Stimulated activated CD4-positive, alpha-beta T cell treated with anti-CD3 and anti-CD28 coated beads, Interleukin-1b, Interleukin-23, amount 100 ng/mL, for 1 hour (primary cell): ENCODE data around the gene ST14.
A peak's percentile ranks its signal among the peaks of the same experiment; 100 is the strongest.

Experiments used
- DNase-seq, 2 donors: peaks; one replicate each; pipeline ENCODE4 v3.0.0-alpha.2; 2020; ENCODE audit warnings: low read depth in 2 of 2

ST14 gene

DNA sequence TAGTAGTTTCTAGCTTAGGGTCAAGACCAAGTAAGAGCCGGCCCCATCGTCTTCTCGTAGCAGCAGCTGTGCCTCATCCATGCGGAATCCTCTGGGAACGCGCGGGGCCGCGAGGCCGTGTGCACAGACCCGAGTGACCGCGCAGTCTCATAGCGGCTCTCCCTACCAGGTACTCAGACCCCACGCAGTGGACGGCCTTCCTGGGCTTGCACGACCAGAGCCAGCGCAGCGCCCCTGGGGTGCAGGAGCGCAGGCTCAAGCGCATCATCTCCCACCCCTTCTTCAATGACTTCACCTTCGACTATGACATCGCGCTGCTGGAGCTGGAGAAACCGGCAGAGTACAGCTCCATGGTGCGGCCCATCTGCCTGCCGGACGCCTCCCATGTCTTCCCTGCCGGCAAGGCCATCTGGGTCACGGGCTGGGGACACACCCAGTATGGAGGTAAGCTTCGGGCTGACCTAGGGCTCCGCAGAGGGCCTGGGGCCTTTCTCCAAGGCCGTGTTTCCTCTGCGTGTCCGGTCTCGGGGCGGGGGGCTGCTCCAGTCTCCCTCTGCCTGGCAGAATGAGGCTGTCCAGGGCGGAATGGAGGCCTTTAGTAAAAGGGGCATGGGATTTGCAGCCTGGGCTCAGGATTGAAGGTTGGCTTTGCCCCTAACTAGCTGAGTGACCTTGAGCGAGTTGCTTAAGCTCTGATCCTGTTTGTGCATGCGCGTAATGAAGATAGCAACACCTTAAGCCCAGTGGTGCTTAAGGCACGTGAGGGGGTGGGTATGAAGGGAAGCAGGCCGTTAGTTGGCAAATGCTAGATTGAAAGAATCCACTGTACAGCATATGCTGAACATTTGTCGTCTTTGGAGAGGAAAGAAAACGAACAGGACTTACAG lies 48.9 kb downstream of the ST14 start:
- no peak for DNase-seq

DNA sequence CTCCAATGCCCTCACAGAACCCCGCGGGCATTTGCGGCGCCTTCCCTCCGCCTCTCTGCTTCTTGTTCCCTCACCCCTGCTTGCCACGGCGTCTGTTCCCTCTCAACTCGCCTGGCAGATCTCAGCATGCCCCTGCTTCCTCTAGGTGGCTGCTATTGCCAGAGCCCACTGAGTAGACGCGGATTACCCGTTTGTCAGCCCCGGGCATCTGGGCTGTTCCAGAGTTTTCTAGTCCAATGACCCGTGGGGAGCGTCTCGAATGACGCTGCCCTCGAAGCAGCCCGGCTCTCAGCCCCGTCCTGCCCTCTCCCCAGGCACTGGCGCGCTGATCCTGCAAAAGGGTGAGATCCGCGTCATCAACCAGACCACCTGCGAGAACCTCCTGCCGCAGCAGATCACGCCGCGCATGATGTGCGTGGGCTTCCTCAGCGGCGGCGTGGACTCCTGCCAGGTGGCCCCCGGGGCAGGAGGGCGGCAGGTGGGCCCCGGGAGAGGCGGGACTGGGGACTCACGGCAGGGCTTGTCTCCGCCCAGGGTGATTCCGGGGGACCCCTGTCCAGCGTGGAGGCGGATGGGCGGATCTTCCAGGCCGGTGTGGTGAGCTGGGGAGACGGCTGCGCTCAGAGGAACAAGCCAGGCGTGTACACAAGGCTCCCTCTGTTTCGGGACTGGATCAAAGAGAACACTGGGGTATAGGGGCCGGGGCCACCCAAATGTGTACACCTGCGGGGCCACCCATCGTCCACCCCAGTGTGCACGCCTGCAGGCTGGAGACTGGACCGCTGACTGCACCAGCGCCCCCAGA lies 49.7 kb downstream of the ST14 start:
- no peak for DNase-seq

DNA sequence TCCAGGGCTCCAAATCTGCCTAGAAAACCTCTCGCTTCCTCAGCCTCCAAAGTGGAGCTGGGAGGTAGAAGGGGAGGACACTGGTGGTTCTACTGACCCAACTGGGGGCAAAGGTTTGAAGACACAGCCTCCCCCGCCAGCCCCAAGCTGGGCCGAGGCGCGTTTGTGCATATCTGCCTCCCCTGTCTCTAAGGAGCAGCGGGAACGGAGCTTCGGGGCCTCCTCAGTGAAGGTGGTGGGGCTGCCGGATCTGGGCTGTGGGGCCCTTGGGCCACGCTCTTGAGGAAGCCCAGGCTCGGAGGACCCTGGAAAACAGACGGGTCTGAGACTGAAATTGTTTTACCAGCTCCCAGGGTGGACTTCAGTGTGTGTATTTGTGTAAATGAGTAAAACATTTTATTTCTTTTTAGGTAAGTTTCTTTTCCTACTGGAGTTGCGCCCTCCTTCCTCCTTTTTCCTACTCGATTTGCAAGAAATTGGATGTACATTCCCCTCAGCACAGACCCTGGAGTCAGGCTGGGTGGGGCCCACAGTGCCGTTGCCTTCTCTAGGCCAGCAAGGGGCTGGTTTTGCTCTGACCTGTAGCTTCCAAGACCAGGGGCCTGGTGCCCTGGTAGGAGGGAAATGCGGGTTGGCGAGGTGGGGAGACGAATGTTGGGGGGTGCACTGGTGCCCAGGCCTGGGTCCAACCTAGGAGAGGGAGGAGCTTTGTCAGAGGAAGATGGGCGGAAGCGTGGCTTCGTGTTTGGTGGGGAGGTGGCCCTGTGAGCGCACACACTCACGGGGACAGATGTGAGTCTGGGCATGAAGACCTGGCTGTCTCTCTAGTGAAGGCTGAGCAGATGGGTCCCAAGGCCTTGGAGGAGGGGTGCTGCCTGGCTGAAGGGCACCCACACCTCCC lies 50.6 kb downstream of the ST14 start:
- no peak for DNase-seq

DNA sequence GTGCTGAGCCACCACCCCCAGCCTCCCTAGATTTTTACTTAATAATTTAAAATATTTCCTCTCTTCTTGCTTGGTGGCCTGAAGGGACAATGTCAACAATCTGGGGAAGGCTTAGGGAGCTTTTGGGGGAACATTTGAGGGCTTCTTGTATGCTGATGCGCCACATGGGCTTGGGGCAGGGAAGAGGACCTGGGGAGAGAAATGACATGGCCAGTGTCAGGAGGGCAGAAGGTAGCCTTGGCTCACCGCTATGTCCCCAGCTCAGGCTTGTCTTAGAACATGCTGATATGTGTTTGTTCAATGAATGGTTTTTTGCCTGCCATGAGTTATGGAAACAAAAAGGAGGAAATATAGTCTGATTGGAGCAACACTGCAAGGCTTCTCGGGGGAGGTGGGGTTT lies 51.6 kb downstream of the ST14 start:
- no peak for DNase-seq

DNA sequence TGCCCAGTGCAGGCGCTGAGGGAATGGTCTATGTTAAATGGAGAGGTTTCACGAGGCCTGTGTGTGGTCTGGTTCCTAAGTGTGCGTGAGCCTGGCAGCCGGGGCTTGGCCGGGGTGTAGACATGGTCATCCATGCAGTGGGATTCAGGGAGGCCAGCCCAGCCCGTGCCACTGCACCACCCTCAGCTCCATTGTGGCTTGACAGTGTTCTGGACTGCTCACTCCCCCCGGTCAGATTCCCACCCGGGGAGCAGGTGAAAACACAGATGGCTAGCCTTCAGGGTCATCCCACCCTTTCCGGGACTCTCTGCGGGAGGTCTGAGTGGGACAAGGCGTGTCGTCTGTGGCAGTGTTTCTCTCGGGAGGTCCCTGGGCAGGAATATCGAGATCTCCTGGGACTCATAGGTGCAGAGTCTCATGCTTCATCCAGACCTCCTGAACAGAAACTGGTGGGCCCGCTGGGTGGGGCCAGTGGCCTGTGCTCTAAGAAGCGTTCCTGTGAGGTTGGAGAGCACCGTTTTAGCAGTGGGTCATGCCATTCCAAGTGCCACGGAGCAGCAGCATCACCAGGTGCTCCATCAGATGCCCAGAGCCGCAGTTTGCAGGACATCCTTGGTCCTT lies 52.3 kb downstream of the ST14 start:
- no peak for DNase-seq

DNA sequence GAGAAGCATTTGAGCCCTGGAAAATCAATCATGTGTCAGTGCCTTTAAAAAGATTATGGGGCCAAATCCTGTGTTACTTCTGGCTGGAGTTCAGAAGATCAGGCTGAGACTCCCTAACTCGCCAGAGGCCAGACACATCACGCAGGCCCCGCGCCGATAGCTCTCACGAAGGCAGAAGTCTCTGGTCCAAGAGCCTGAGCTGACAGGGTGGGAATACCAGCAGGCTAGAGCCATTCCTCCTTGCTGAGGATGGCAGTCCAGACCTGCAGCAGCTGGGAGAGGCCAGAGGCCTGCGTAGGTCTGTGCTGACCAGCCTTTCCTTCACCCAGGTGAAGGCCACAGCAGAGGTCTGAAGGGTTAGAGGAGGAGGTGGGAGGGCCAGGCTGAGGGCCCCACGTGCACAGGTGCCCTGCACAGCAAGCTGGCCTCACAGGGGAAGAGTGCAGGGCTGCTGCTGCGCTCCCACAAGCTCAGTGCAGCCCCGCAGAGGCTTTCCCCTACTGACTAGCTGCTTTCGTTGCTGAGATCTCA lies 52.9 kb downstream of the ST14 start:
- DNase-seq, result no peak

DNA sequence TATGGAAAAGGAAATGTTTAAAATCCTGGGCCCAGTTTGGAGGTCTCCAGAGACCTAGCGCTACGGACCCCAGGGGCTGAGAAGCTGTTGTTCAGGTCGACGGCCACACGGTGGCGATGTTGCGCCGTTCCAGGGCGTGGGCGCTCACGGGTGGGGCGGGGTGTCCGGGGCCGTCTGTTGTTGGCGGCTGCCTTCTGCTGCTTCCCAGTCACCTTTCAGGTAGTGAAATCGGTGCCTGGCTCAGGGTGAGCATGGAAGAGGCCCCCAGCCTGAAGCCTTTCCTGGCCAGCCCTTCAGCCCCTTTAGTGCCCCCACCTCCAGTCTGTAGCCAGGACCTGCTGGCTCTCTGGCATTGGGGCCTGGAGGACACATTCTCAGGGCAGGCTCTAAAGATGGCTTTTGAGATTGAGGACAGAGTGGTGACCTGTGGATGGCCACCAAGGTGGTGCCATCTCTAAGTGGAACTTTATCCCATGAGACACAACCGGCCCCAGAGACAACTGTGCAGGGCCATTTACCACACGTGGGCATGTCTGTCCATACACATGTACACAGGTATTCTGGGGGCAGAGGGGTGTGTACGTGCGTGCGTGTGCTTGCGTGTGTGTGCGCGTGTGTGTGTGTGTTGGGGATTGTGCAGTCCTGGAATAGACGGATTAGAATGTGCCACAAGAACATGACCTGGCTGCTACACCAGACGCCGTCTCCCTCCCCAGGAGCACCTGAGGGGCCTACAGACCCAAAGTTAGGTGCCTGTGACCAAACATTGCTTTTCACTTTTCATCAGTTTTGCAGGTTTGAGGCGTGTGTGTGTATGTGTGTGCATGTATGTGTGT lies 53.8 kb downstream of the ST14 start:
- peak; percentile 37 to 60 for DNase-seq

DNA sequence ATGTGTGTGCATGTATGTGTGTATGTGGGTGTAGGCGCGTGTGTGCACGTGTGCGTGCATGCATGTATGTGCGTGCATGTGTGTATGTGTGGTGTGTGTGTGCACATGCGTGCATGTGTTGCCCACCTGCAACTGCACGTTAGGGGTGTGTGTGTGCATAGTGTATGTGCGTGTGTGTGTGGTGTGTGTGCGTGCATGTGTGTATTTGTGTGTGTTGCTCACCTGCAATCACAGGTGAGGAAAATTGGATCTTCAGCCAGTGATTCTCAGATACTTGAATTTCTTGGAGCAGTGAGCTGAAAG lies 54.3 kb downstream of the ST14 start:
- DNase-seq, result no peak

DNA sequence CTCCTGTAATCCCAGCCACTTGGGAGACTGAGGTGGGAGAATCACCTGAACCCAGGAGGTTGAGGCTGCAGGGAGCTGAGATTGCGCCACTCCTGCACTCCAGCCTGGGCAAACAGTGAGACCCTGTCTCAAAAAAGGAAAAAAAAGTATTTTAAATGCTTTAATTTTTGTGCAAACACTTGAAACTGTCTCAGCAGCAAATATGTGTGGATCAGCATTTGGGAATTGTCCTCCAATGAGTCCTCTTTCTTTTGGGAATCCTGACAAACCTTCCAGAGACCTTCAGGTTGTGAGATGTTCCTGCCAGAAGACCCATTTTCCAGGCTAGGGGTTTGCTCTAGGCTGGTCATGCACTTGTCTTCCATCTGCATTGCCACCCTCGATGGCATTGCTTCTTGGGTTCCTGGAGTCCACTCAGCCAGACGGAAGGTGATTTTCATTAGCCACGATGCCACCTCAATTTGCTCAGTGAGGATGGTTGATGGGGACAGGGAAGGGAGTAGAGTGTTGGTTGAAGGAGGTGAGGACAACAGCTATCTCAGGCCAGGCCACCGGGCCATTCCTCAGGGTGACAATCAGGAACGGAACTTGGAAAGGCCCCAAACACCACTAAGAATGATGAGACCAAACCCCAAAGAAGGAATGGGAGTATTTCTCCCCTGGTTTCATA lies 55.4 kb downstream of the ST14 start:
- no peak for DNase-seq

DNA sequence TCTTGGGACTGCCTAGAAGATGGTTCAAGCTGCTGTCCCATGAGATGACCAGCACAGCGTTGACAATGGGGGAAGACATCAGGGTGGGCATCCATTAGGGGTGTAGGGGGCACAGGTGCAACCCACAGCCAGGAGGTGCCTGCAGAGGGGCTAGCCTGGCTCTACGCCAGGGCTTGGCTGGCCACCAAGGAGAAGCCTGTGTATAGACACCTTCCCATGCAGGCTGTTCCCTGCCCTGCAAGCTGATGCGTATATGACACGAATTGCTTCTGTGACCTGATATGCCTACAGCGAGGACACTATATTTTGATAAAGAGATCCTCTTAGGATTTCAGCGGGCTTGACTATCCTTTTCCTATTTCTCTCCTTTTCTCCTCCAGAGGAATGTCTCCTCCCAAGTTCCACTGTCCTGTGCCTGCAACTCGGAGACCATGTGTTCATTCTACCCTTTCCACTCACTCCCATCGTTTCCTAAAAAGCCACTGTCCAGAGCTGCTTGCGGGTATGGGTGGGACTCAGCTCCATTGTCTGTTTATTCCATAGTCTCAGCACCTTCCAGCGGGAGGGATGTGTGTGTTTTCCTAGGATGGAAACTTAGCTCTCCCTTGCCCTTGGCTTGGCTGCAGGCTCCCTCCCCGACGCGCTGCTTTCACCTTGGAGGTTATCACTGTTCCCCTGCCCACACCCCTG lies 56.1 kb downstream of the ST14 start:
- DNase-seq, result no peak

DNA sequence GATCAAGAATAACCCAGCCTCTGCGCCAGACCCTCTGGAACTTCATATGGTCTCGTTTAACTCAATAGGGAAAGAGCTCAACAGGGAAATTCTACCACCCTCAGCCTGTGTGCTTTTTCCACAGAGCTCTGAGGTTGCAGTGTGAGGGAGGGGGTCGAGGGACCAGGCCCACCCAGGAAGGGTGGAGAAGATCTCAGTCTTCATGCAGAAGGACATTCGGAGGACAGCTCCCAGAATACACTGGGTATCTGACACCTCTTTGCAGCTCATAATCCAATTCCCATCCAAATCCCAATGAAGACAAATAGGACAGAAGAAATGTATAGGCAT lies 56.6 kb downstream of the ST14 start:
- DNase-seq, result no peak

DNA sequence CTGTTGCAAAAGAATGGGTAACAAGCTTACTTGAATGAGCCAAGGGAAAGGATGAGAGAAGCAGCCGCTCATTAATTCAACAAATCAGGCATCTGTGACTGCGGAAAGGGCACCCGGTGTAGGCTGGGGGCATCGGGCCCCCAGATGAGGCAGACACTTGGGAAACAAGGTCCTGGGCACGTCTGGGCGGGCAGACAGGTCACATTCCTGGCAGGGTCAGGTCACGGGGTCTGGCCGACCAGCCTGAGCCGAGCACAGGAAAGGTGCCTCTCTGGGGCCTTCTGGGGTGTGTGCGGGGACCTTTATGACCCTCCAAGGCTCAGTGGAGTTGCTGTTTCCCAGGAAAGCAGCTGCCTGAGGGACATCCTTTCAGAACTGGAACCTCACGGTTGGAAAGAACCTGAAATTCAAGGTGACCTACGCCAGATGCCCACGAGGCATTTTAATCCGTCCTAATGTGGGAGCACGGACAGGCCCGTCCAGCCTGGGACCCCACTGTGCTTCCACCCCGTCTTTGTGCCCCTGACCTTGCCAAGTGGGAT lies 57.1 kb downstream of the ST14 start:
- DNase-seq, result no peak

DNA sequence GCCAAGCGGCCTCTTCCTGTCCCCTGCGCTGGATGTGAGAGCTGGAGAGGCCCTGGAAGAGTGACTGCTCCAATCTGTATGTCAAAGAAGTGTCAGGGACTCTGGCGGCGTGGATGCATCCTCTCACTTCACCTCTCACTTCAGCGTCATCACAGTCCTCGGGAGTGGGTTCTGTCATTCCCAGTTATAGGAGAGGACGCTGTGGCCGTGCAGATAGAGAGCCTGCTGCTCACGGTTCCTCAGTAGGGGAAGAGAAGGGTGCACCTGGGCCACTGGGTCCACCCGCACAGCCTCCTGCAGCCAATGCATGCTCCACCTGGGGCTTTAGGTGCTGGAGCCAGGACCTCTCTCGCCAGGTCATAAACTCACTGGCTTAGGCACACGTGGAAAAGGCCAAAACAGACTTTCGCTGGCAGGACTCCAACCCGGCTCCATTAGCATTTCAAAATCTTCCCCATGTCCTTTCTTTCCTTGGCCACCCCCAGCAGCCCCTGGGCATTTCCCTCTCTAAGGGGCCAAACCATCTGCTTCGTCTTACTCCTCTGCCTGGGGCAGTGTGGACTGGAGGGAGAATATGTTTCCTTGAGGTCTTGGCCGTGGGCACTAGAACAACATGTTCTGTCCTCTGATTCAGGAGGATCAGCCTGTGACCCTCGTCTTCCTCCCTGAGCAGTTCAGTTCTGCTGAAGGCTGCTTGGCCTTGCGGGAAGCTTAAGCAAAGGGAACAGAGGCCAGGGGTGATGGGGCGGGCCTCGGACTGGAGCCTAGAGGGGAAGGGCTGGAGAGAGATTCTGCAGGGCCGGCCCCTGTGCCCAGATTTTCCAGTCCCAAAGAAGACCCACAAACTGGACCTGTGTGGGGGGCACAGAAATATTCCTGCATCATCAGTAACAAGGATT lies 57.8 kb downstream of the ST14 start:
- DNase-seq, result no peak

DNA sequence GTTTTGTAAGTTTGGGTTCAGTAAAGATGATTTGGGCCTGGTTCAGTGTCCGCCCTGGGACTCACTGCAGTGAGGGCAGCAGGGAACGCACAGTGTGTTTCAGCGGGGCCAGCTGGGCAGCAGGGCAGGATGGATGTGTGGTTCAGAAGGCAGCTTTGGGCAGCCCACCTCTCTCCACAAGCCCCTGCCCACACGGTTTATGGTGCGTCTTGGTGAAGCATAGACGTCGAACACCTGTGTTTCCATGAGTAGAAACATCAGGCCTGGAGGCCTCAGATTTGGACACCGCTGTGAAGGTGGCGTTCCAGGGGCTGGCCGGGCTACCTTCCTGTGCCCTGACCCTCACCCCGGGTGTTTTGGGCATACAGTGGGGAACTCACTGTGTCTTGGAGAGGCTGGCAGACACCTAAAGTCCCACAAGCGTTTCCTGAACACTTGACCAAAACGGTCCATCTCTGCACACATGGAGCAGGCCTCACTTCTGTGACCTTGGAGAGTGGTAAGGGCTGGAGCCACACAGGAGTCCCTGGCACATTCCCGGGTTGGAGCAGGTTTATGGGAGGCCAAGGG lies 59.0 kb downstream of the ST14 start:
- DNase-seq, result no peak

DNA sequence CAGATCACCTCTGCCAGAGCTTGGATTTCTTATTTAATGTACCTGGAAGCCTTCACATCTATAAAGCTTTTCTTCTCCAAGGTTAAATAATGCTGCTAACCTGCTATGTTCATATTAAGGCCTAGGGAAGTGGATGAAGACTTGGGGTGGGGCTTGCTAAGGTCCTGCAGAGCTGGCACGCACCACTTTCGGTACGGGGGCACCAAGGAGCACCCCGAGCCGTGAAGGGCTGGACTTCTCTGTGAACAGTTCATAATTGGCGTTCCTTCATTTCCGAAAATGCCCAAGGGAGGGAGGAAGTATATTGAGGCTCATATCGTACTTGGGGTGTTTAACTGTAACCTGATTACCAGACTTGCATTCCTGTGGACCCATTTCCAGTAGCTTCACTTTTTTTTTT lies 59.6 kb downstream of the ST14 start:
- DNase-seq, result no peak

DNA sequence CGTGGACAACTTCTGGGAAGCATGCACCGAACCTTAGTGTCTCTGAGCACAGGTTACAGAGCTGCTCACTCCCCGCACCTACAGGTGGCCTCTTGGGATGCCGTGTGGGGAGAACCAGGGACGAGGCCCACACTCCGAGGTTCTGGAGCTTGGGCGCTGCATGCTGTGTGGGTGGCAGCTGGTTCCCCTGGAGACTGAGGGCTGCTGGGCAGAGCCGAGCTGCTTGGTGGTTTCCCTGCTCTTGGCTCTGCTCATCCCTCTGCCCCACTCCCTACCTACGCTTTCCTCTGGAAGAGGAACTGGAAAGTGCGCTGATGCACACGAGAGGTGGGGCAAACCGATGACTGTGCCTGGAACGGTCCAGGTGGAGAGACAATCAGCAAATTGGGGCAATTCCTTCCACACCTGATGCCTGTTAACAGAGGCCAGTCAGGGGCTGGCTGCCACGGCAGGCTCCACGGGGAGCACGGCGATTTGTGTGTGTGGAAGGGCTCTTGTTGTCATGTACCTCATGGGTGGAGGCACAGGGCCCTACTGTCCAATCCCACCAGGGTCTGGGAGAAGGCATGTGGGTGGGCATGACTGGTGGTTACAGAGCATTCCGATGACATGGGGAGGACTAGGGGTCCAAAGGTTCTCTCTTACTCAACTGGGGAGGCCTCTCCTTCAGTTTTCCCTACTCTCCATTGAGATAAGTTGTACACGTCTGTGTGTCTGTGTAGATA lies 60.9 kb downstream of the ST14 start:
- DNase-seq, result no peak

DNA sequence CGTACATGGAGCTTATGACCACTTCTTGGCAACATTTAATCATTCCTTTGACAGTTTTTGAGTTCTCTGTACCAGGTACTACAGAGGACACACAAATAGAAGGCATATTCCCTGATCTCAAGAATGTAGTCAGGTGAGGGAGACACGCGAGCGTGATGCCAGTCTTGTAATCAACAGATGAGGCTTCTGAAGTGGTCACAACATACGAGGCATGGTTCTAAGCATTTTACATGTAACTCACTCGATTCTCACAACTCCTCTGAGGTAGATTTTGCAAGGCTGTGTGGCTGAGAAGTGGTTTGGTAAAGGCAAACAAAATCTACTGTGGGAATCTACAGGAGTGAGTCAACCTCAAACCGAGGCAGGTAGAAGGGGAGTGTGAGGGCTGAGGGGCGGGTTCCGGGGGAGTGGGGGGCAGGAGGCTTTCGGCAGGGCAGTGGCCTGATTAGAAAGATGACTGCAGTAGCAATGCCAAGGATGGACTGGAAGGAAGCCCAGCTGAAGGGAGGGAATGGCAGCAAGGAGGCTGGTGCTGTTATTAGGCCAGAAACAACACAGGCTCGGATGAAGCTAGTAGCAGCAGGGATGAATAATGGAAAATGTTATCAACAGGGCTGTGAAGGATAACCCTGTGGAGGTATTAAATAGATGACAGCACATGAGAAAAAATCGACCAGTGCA lies 63.8 kb downstream of the ST14 start:
- DNase-seq, result no peak
